SK-N-SH treated with all-trans-retinoic acid at 6 μM for 48 hours (cell line): ENCODE measurements around the gene RAB4B.
"Not testable (repeated sequence)": the region's sequence is repeated elsewhere in the genome, so short reads cannot be mapped to it uniquely, and the experiment has no call there.

Experiments
- CSDC2 ChIP-seq: fragments of 250-450 bp; sonication (Bioruptor Pico); IDR thresholded peaks from 2 replicates; pipeline ENCODE4 v1.5.0; 2020; ENCODE audit warnings: mild to moderate bottlenecking, moderate library complexity
- ESRRG ChIP-seq: fragments of 250-450 bp; sonication (Bioruptor Pico); IDR thresholded peaks from 2 replicates; pipeline ENCODE4 v1.6.1; 2021; ENCODE audit warnings: mild to moderate bottlenecking
- GLIS3 ChIP-seq: fragments of 250-450 bp; sonication (Bioruptor Pico); IDR thresholded peaks from 2 replicates; pipeline ENCODE4 v1.5.0; 2020; ENCODE audit warnings: mild to moderate bottlenecking, moderate library complexity
- ISL1 ChIP-seq: fragments of 250-450 bp; sonication (Bioruptor Pico); IDR thresholded peaks from 2 replicates; pipeline ENCODE4 v2.1.2; 2022; ENCODE audit warnings: mild to moderate bottlenecking, moderate library complexity
- PPARA ChIP-seq: fragments of 250-450 bp; sonication (Bioruptor Pico); IDR thresholded peaks from 2 replicates; pipeline ENCODE4 v1.5.0; 2020; ENCODE audit warnings: mild to moderate bottlenecking, borderline replicate concordance
- RARB ChIP-seq: fragments of 250-450 bp; sonication (Bioruptor Pico); IDR thresholded peaks from 2 replicates; pipeline ENCODE4 v1.8.0; 2021; ENCODE audit warnings: mild to moderate bottlenecking, moderate library complexity
- TOX ChIP-seq: fragments of 250-450 bp; sonication (Bioruptor Pico); IDR thresholded peaks from 2 replicates; pipeline ENCODE4 v1.8.0; 2021; ENCODE audit warnings: mild to moderate bottlenecking, moderate library complexity, borderline replicate concordance
- ZFP30 ChIP-seq: fragments of 450-650 bp; formaldehyde crosslinking; IDR thresholded peaks from 2 replicates; pipeline ENCODE4 v1.5.0; 2022; ENCODE audit warnings: mild to moderate bottlenecking, moderate library complexity
- ZNF70 ChIP-seq: fragments of 450-650 bp; formaldehyde crosslinking; IDR thresholded peaks from 2 replicates; pipeline ENCODE4 v1.5.0; 2020; ENCODE audit warnings: mild to moderate bottlenecking, moderate library complexity
- ZNF8 ChIP-seq: fragments of 450-650 bp; formaldehyde crosslinking; IDR thresholded peaks from 2 replicates; pipeline ENCODE4 v1.5.0; 2020; ENCODE audit warnings: mild to moderate bottlenecking, moderate library complexity
- TF ChIP-seq, protein P1 (sequence below): fragments of 250-450 bp; sonication (Bioruptor Pico); IDR thresholded peaks from 2 replicates; pipeline ENCODE4 v1.8.0; 2020; ENCODE audit warnings: mild to moderate bottlenecking, moderate library complexity, borderline replicate concordance
- TF ChIP-seq, protein P2 (sequence below): fragments of 250-450 bp; sonication (Bioruptor Pico); IDR thresholded peaks from 2 replicates; pipeline ENCODE4 v1.5.1; 2020; ENCODE audit warnings: low read depth, mild to moderate bottlenecking, moderate library complexity
- TF ChIP-seq, protein P3 (sequence below): fragments of 250-450 bp; sonication (Bioruptor Pico); IDR thresholded peaks from 2 replicates; pipeline ENCODE4 v1.5.1; 2021; ENCODE audit warnings: mild to moderate bottlenecking, moderate library complexity

DNA sequence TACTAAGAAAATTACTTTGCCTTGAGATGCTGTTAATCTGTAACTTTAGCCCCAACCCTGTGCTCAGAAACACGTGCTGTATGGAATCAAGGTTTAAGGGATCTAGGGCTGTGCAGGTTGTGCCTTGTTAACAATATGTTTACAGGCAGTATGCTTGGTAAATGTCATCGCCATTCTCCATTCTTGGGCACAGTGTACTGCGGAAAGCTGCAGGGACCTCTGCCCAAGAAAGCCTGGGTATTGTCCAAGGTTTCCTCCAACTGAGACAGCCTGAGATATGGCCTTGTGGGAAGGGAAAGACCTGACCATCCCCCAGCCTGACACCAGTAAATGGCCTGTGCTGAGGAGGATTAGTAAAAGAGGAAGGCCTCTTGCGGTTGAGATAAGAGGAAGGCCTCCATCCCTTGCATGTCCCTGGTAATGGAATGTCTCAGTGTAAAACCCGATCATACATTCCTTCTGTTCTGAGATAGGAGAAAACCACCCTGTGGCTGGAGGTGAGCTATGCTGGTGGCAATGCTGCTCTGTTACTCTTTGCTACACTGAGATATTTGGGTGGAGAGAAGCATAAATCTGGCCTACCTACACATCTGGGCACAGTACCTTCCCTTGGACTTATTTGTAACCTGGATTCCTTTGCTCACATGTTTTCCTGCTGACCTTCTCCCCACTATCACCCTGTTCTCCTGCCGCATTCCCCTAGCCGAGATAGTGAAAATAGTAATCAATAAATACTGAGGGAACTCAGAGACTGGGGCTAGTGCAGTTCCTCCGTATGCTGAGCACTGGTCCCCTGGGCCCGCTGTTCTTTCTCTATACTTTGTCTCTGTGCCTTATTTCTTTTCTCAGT is 44.9 kb downstream of the RAB4B start:
- not testable (repeated sequence) for TF ChIP-seq RARB (CRISPR knock-in tag); ISL1 (CRISPR knock-in tag); PPARA (CRISPR knock-in tag); ZNF8 (CRISPR knock-in tag); ZNF70 (CRISPR knock-in tag); ZFP30 (CRISPR knock-in tag); ESRRG (CRISPR knock-in tag); GLIS3; TOX (CRISPR knock-in tag); CSDC2
- TF ChIP-seq, protein P1, sequence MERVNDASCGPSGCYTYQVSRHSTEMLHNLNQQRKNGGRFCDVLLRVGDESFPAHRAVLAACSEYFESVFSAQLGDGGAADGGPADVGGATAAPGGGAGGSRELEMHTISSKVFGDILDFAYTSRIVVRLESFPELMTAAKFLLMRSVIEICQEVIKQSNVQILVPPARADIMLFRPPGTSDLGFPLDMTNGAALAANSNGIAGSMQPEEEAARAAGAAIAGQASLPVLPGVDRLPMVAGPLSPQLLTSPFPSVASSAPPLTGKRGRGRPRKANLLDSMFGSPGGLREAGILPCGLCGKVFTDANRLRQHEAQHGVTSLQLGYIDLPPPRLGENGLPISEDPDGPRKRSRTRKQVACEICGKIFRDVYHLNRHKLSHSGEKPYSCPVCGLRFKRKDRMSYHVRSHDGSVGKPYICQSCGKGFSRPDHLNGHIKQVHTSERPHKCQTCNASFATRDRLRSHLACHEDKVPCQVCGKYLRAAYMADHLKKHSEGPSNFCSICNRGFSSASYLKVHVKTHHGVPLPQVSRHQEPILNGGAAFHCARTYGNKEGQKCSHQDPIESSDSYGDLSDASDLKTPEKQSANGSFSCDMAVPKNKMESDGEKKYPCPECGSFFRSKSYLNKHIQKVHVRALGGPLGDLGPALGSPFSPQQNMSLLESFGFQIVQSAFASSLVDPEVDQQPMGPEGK, result not testable (repeated sequence)
- TF ChIP-seq, protein P2, sequence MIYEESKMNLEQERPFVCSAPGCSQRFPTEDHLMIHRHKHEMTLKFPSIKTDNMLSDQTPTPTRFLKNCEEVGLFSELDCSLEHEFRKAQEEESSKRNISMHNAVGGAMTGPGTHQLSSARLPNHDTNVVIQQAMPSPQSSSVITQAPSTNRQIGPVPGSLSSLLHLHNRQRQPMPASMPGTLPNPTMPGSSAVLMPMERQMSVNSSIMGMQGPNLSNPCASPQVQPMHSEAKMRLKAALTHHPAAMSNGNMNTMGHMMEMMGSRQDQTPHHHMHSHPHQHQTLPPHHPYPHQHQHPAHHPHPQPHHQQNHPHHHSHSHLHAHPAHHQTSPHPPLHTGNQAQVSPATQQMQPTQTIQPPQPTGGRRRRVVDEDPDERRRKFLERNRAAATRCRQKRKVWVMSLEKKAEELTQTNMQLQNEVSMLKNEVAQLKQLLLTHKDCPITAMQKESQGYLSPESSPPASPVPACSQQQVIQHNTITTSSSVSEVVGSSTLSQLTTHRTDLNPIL (CRISPR knock-in tag), result not testable (repeated sequence)
- TF ChIP-seq, protein P3, sequence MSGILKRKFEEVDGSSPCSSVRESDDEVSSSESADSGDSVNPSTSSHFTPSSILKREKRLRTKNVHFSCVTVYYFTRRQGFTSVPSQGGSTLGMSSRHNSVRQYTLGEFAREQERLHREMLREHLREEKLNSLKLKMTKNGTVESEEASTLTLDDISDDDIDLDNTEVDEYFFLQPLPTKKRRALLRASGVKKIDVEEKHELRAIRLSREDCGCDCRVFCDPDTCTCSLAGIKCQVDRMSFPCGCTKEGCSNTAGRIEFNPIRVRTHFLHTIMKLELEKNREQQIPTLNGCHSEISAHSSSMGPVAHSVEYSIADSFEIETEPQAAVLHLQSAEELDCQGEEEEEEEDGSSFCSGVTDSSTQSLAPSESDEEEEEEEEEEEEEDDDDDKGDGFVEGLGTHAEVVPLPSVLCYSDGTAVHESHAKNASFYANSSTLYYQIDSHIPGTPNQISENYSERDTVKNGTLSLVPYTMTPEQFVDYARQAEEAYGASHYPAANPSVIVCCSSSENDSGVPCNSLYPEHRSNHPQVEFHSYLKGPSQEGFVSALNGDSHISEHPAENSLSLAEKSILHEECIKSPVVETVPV (CRISPR knock-in tag), result not testable (repeated sequence)
